ENCODE measurements around the gene LAMA5.
A peak's percentile ranks its signal among the peaks of the same experiment; 100 is the strongest.

Gene LAMA5

DNA sequence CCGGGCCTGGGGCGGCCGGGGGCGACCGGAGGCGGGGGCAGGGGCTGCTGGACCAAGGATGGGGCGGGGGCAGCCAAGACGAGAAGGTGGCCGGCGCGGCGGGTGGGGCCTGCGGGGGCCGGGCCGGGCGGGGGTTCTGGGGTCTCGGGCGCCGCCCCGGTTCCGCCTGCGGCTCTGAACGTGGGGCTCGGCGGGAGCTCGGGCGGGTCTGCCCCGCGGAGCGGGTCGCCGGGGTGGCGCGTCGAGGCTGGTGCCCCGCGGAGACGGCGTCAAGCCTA, 64.1 kb downstream of the LAMA5 start:
- DNase-seq: no peak
- no peak for TF ChIP-seq GATA1 (IDR thresholded peaks at IDR 0.05; ENCODE audit: low read depth, low read length)
- no peak for TF ChIP-seq POLR2A (IDR thresholded peaks at IDR 0.05; ENCODE audit: low read length)

DNA sequence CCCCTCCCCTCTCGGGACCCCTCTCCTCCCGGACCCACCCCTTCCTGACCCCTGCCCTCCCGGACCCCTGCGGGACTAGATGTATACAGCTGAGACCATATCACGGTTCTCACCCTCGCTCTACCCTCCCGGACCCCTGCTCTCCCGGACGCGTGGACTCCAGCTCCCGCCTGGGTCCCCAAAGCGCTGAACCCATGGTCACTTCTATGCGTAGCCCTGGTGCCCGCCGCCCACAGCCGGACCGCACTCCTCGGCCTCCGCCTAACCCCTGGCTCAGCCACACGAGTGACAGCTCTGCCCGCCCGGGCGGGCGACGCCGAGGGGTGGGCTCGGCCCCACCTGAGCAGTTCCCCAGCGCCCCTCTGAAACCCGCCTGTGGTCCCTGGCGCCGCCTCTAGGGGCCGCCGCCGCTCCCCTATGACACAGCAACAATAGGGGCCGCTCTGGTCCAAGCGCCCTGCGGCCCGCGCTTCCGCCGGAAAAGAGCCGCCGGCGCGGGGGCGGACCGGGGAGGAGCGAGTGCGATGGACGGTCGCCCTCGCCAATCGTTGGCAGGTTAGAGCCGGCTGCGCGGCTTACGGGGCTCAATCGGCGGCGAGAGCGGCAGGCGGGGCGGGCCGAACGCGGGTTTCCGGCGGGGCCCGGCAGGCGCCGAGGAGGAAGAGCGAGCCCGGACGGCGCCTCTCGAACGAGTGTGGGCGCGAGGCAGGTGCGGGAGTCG, 64.6 kb downstream of the LAMA5 start, which contains the start of gene ADRM1:
Gene ADRM1, plus strand, starts transcription at position 657 of the 721 bp plus-strand sequence. CDS start 572 bp downstream, outside the sequence.
- TF ChIP-seq GATA1 (IDR thresholded peaks at IDR 0.05; ENCODE audit: low read depth, low read length): no peak
- peak; percentile 56 for TF ChIP-seq POLR2A (IDR thresholded peaks at IDR 0.05; ENCODE audit: low read length)
- peak; percentile 97 to 99 for DNase-seq

- TF ChIP-seq POLR2A (IDR thresholded peaks at IDR 0.05; ENCODE audit: low read length) (no peak), GATA1 (IDR thresholded peaks at IDR 0.05; ENCODE audit: low read depth, low read length) (no peak)
- peak; percentile 97 for DNase-seq
Measured at GRCh38 chr20:62301773-62302340, 65.3 kb downstream of the LAMA5 start.

DNA sequence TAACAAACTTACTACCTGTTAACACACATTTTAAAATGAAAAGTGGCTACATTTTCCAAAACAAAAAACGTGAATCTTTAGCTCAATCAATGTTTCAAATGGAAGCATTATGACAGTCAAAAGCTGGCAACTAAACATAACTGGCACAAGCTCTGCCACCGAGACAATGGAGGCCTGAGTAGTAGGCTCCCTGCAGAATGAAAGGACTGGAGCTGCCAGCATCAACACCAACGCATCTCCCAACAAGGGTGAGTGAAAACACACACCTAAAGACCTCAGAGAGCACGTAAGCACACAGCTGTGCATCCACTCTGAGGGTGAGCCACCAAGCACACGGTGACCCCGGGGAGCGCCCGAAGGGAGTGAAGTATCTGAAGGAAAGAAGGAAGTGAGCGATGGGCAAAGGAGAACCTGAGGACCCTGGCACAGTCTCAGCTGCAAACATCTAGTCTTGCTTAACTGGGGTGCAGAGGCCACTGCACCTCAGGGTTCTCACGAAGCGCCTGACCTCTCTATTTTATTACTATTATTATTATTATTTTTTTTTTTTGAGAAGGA, 65.9 kb downstream of the LAMA5 start:
- TF ChIP-seq POLR2A (IDR thresholded peaks at IDR 0.05; ENCODE audit: low read length) (no peak), GATA1 (IDR thresholded peaks at IDR 0.05; ENCODE audit: low read depth, low read length) (no peak)
- no peak for DNase-seq

GRCh38 chr20:62300319-62300718, 66.8 kb downstream of the LAMA5 start:
- DNase-seq: no peak
- TF ChIP-seq POLR2A (IDR thresholded peaks at IDR 0.05; ENCODE audit: low read length) (no peak), GATA1 (IDR thresholded peaks at IDR 0.05; ENCODE audit: low read depth, low read length) (no peak)

DNA sequence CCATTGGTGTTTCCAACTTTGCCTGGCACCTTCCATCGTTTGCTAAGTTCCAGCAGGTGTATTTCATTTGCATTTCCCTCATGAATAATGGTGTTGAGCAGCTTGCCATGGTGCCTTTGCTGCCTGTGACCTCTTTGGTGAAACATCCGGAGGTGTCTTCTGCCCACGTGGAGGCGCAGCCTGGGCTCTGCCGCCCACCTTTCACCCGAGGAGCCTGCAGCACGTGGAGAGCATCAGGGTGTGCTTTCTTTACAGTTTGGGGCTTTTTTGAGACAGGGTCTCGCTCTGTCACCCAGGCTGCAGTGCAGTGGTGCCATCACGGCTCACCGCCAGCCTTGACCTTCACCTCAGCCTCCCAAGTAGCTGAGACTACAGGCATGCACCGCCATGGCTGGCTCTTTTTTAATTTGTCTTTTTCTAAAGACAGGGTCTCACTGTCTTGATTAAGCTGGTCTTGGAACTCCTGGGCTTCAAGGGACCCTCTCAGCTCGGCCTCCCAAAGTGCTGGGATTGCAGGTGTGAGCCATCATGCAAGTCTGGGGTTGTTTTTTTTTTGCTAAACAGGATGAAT, 67.4 kb downstream of the LAMA5 start:
- no peak for DNase-seq
- TF ChIP-seq POLR2A (IDR thresholded peaks at IDR 0.05; ENCODE audit: low read length) (no peak), GATA1 (IDR thresholded peaks at IDR 0.05; ENCODE audit: low read depth, low read length) (no peak)

DNA sequence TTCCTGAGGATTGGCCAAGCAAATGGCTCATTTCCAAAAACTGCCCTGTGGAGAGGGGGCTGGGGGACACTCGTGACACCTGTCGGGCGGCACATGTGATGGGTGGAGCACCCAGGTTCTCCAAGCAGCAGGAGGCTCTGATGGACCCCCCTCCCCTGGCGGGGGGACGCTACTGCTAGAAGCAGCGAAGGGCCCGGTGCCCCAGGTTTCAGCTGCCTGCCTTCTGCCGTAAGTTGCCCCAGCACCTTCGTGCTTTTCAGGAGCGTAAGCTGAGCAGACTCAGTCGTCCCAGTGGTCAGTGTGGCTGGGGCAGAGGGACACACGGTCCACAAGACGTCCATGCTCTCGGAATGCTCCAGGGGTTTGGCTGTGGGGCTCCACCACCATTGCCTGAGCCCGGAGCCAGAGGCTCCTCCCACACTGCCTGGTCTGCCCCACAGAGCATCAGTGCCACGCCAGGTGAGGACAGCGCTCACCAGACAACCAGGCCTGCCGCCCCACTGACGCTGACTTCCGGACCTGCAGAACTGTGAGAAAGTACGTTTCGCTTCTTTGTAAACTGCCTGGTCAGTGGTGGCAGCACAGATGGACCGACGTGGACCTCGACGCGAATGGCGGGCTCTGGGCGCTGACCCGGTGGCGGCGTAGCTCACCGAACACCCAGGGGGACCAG, 68.4 kb downstream of the LAMA5 start:
- no peak for DNase-seq
- no peak for TF ChIP-seq POLR2A (IDR thresholded peaks at IDR 0.05; ENCODE audit: low read length)
- TF ChIP-seq GATA1 (IDR thresholded peaks at IDR 0.05; ENCODE audit: low read depth, low read length): no peak

DNA sequence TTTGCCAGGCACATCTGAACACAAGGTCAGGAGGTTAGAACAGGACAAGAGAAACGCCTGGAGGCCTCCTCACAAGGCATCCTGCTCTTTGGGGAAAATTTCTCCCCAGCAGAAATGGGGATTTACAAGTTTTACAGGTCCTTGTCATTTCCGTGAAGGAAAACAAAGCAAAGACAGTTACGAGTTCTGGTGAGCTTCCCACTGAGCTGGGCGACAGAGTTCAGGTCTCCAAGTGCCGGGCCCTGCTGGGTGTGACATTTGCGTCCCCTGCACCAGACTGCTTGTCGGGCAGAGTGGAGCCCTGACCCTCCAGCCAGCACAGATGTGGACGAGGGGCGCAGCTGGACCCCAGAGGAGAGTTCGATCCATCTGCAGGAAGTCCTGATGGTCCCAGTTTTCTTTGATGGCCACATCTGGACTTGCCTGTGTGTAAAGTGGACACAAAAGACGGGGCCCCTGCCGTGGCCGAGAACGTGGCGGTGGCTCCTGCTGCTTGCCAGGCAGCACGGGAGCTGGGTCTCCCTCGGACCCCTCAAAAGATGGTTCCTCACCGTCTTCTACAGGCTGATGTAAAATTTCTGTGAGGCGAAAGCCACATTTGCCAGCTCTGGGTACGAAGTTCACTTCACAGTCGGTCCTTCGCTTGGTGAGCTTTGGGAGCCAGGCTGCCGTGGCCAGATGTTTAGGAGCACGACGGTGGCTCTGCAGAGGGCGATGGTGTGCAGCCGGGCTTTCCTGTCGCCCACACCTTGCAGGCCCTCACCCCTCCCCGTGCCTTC, 69.5 kb downstream of the LAMA5 start:
- DNase-seq: no peak
- TF ChIP-seq GATA1 (IDR thresholded peaks at IDR 0.05; ENCODE audit: low read depth, low read length): no peak
- TF ChIP-seq POLR2A (IDR thresholded peaks at IDR 0.05; ENCODE audit: low read length): no peak

DNA sequence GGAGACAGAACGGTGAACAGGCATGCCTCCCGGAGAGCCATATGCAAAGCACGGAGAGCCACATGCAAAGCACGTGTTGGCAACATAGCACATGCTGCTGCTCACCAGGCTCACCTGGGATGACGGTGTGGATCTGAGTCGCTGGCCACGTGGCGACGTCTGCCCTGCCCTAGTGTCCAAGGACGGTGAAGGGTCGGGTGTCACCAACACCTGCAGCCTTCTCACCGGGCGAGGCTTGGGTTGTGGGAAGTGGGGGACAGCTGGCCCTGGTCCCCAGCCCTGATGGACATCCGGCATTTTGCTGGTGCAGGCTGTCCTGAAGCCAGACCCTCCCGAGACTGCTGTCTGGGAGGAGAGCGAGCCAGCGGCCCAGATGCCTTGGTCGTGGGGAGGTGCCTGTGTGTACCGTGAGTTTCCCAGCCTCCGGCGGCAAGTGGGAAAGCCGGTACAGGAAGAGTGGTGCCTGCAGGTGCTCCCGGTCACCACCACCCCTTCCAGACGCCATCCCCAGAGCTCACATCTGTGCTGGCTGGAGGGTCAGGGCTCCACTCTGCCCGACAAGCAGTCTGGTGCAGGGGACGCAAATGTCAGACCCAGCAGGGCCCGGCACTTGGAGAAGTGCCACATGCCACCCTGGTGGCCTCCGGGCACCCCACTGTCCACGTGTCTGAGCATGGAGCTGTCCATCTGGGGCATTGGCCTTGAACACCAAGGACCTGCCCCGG, 70.2 kb downstream of the LAMA5 start:
- no peak for DNase-seq

GRCh38 chr20:62294516-62294915, 72.6 kb downstream of the LAMA5 start:
- no peak for TF ChIP-seq POLR2A (IDR thresholded peaks at IDR 0.05; ENCODE audit: low read length)
- no peak for TF ChIP-seq GATA1 (IDR thresholded peaks at IDR 0.05; ENCODE audit: low read depth, low read length)
- no peak for DNase-seq

More for the DNA sequence above, 70.2 kb downstream of the LAMA5 start:
- TF ChIP-seq GATA1 (IDR thresholded peaks at IDR 0.05; ENCODE audit: low read depth, low read length): no peak
- no peak for TF ChIP-seq POLR2A (IDR thresholded peaks at IDR 0.05; ENCODE audit: low read length)

GRCh38 chr20:62293946-62294345, 73.2 kb downstream of the LAMA5 start:
- DNase-seq: no peak
- TF ChIP-seq POLR2A (IDR thresholded peaks at IDR 0.05; ENCODE audit: low read length) (no peak), GATA1 (IDR thresholded peaks at IDR 0.05; ENCODE audit: low read depth, low read length) (no peak)

GRCh38 chr20:62293111-62293784, 73.9 kb downstream of the LAMA5 start:
- no peak for TF ChIP-seq POLR2A (IDR thresholded peaks at IDR 0.05; ENCODE audit: low read length)
- no peak for DNase-seq

Measured in erythroblast (primary cell).